ENCODE results near the gene PRR18.

GRCh38 chr6:166317261-166318212, 9.3 kb upstream of the PRR18 start:
- TF ChIP-seq POLR2AphosphoS5 (IDR thresholded peaks at IDR 0.05; ENCODE audit: control insufficient read depth, insufficient read depth, low read depth, low read length): no peak
- TF ChIP-seq CTCF (IDR thresholded peaks at IDR 0.05 in 2 of 3, conservative IDR thresholded peaks at IDR 0.05 in 1 of 3; ENCODE audit: insufficient read depth in 2 of 3, low read depth in 1 of 3, low read length in 3 of 3): no peak
- TF ChIP-seq ZNF57 (CRISPR knock-in tag; IDR thresholded peaks at IDR 0.05): no peak
- TF ChIP-seq TARDBP (IDR thresholded peaks at IDR 0.05): no peak
- no peak for TF ChIP-seq BCLAF1 (IDR thresholded peaks at IDR 0.05; ENCODE audit: borderline replicate concordance in 1 of 2, control insufficient read depth in 1 of 2, low read depth in 2 of 2, low read length in 1 of 2)
- TF ChIP-seq ZNF592 (IDR thresholded peaks at IDR 0.05): no peak
- TF ChIP-seq NFRKB (IDR thresholded peaks at IDR 0.05; ENCODE audit: low read depth): no peak

Data from K562 (cell line).